Measurements from ENCODE around the gene CCDC80.
"Not testable (repeated sequence)": the region's sequence is repeated elsewhere in the genome, so short reads cannot be mapped to it uniquely, and the experiment has no call there.

Gene CCDC80

GRCh38 chr3:112676659-112677234 lies 35.8 kb upstream of the CCDC80 start:
- H3K9me3 ChIP-seq (ENCODE audit: control insufficient read depth, insufficient read depth, low read length): no peaks in the 10 kb centered on the region
- H3K4me3 ChIP-seq (ENCODE audit: low read depth, low read length): no peak overlapping the region
- no peak overlapping the region for H3K9ac ChIP-seq (ENCODE audit: low read depth, low read length)
- peaks cover 11% of the 10 kb centered on the region for H3K4me1 ChIP-seq (ENCODE audit: control insufficient read depth, insufficient read depth, low read length)
- no peaks in the 10 kb centered on the region for H3K36me3 ChIP-seq (ENCODE audit: control insufficient read depth, insufficient read depth, low read length)
- no peaks in the 10 kb centered on the region for H3K27me3 ChIP-seq (ENCODE audit: control insufficient read depth, insufficient read depth, low read length)

- Histone ChIP-seq H3K36me3 (ENCODE audit: control insufficient read depth, insufficient read depth, low read length) (no peaks in the 10 kb centered on the region), H3K27me3 (ENCODE audit: control insufficient read depth, insufficient read depth, low read length) (no peaks in the 10 kb centered on the region), H3K4me1 (ENCODE audit: control insufficient read depth, insufficient read depth, low read length) (peaks cover 11% of the 10 kb centered on the region), H3K9ac (ENCODE audit: low read depth, low read length) (no peak overlapping the region), H3K9me3 (ENCODE audit: control insufficient read depth, insufficient read depth, low read length) (no peaks in the 10 kb centered on the region), H3K4me3 (ENCODE audit: low read depth, low read length) (no peak overlapping the region)
Measured at GRCh38 chr3:112675943-112676535, 35.1 kb upstream of the CCDC80 start.

GRCh38 chr3:112675349-112675748 lies 34.4 kb upstream of the CCDC80 start:
- Histone ChIP-seq H3K9ac (ENCODE audit: low read depth, low read length) (no peak overlapping the region), H3K4me1 (ENCODE audit: control insufficient read depth, insufficient read depth, low read length) (peaks cover 11% of the 10 kb centered on the region), H3K4me3 (ENCODE audit: low read depth, low read length) (no peak overlapping the region), H3K27me3 (ENCODE audit: control insufficient read depth, insufficient read depth, low read length) (no peaks in the 10 kb centered on the region), H3K36me3 (ENCODE audit: control insufficient read depth, insufficient read depth, low read length) (no peaks in the 10 kb centered on the region), H3K9me3 (ENCODE audit: control insufficient read depth, insufficient read depth, low read length) (no peaks in the 10 kb centered on the region)

- H3K27me3 ChIP-seq (ENCODE audit: control insufficient read depth, insufficient read depth, low read length): no peaks in the 10 kb centered on the region
- peaks cover 11% of the 10 kb centered on the region for H3K4me1 ChIP-seq (ENCODE audit: control insufficient read depth, insufficient read depth, low read length)
Measured at GRCh38 chr3:112672716-112673541, 32.0 kb upstream of the CCDC80 start.

GRCh38 chr3:112671930-112672715 lies 31.2 kb upstream of the CCDC80 start:
- H3K27me3 ChIP-seq (ENCODE audit: control insufficient read depth, insufficient read depth, low read length): no peaks in the 10 kb centered on the region
- H3K4me3 ChIP-seq (ENCODE audit: low read depth, low read length): no peak overlapping the region
- H3K4me1 ChIP-seq (ENCODE audit: control insufficient read depth, insufficient read depth, low read length): peaks cover 11% of the 10 kb centered on the region
- no peak overlapping the region for H3K9ac ChIP-seq (ENCODE audit: low read depth, low read length)
- H3K9me3 ChIP-seq (ENCODE audit: control insufficient read depth, insufficient read depth, low read length): no peaks in the 10 kb centered on the region
- H3K36me3 ChIP-seq (ENCODE audit: control insufficient read depth, insufficient read depth, low read length): no peaks in the 10 kb centered on the region

More at GRCh38 chr3:112672716-112673541, 32.0 kb upstream of the CCDC80 start:
- H3K36me3 ChIP-seq (ENCODE audit: control insufficient read depth, insufficient read depth, low read length): no peaks in the 10 kb centered on the region
- H3K4me3 ChIP-seq (ENCODE audit: low read depth, low read length): no peak overlapping the region
- no peak overlapping the region for H3K9ac ChIP-seq (ENCODE audit: low read depth, low read length)
- H3K9me3 ChIP-seq (ENCODE audit: control insufficient read depth, insufficient read depth, low read length): no peaks in the 10 kb centered on the region

GRCh38 chr3:112670824-112671223 lies 29.9 kb upstream of the CCDC80 start:
- H3K27me3 ChIP-seq (ENCODE audit: control insufficient read depth, insufficient read depth, low read length): no peaks in the 10 kb centered on the region
- no peaks in the 10 kb centered on the region for H3K4me1 ChIP-seq (ENCODE audit: control insufficient read depth, insufficient read depth, low read length)
- H3K9me3 ChIP-seq (ENCODE audit: control insufficient read depth, insufficient read depth, low read length): no peaks in the 10 kb centered on the region
- no peak overlapping the region for H3K4me3 ChIP-seq (ENCODE audit: low read depth, low read length)
- no peaks in the 10 kb centered on the region for H3K36me3 ChIP-seq (ENCODE audit: control insufficient read depth, insufficient read depth, low read length)
- no peak overlapping the region for H3K9ac ChIP-seq (ENCODE audit: low read depth, low read length)

- no peaks in the 10 kb centered on the region for H3K9me3 ChIP-seq (ENCODE audit: control insufficient read depth, insufficient read depth, low read length)
- no peaks in the 10 kb centered on the region for H3K27me3 ChIP-seq (ENCODE audit: control insufficient read depth, insufficient read depth, low read length)
- H3K4me3 ChIP-seq (ENCODE audit: low read depth, low read length): no peak overlapping the region
- no peaks in the 10 kb centered on the region for H3K36me3 ChIP-seq (ENCODE audit: control insufficient read depth, insufficient read depth, low read length)
- no peaks in the 10 kb centered on the region for H3K4me1 ChIP-seq (ENCODE audit: control insufficient read depth, insufficient read depth, low read length)
- no peak overlapping the region for H3K9ac ChIP-seq (ENCODE audit: low read depth, low read length)
Measured at GRCh38 chr3:112667599-112667998, 26.7 kb upstream of the CCDC80 start.

GRCh38 chr3:112665009-112665408 lies 24.1 kb upstream of the CCDC80 start:
- not testable (repeated sequence) for H3K27me3 ChIP-seq (ENCODE audit: control insufficient read depth, insufficient read depth, low read length); H3K9ac ChIP-seq (ENCODE audit: low read depth, low read length); H3K36me3 ChIP-seq (ENCODE audit: control insufficient read depth, insufficient read depth, low read length); H3K9me3 ChIP-seq (ENCODE audit: control insufficient read depth, insufficient read depth, low read length); H3K4me1 ChIP-seq (ENCODE audit: control insufficient read depth, insufficient read depth, low read length)
- H3K4me3 ChIP-seq (ENCODE audit: low read depth, low read length): peak overlapping the region; percentile 15

GRCh38 chr3:112656043-112656442 lies 15.1 kb upstream of the CCDC80 start:
- Histone ChIP-seq H3K9ac (ENCODE audit: low read depth, low read length) (no peak overlapping the region), H3K27me3 (ENCODE audit: control insufficient read depth, insufficient read depth, low read length) (no peaks in the 10 kb centered on the region), H3K4me1 (ENCODE audit: control insufficient read depth, insufficient read depth, low read length) (no peaks in the 10 kb centered on the region)

GRCh38 chr3:112654979-112655378 lies 14.0 kb upstream of the CCDC80 start:
- H3K36me3 ChIP-seq (ENCODE audit: control insufficient read depth, insufficient read depth, low read length): no peaks in the 10 kb centered on the region
- no peaks in the 10 kb centered on the region for H3K4me1 ChIP-seq (ENCODE audit: control insufficient read depth, insufficient read depth, low read length)
- no peak overlapping the region for H3K9ac ChIP-seq (ENCODE audit: low read depth, low read length)
- no peaks in the 10 kb centered on the region for H3K27me3 ChIP-seq (ENCODE audit: control insufficient read depth, insufficient read depth, low read length)
- no peak overlapping the region for H3K4me3 ChIP-seq (ENCODE audit: low read depth, low read length)
- H3K9me3 ChIP-seq (ENCODE audit: control insufficient read depth, insufficient read depth, low read length): no peaks in the 10 kb centered on the region

More at GRCh38 chr3:112656043-112656442, 15.1 kb upstream of the CCDC80 start:
- Histone ChIP-seq H3K9me3 (ENCODE audit: control insufficient read depth, insufficient read depth, low read length) (no peaks in the 10 kb centered on the region), H3K36me3 (ENCODE audit: control insufficient read depth, insufficient read depth, low read length) (no peaks in the 10 kb centered on the region), H3K4me3 (ENCODE audit: low read depth, low read length) (no peak overlapping the region)

- no peak overlapping the region for H3K4me3 ChIP-seq (ENCODE audit: low read depth, low read length)
- H3K9ac ChIP-seq (ENCODE audit: low read depth, low read length): no peak overlapping the region
- no peaks in the 10 kb centered on the region for H3K9me3 ChIP-seq (ENCODE audit: control insufficient read depth, insufficient read depth, low read length)
- H3K4me1 ChIP-seq (ENCODE audit: control insufficient read depth, insufficient read depth, low read length): no peaks in the 10 kb centered on the region
- H3K36me3 ChIP-seq (ENCODE audit: control insufficient read depth, insufficient read depth, low read length): no peaks in the 10 kb centered on the region
- no peaks in the 10 kb centered on the region for H3K27me3 ChIP-seq (ENCODE audit: control insufficient read depth, insufficient read depth, low read length)
Measured at GRCh38 chr3:112654492-112654891, 13.5 kb upstream of the CCDC80 start.
